ENCODE results near the gene LTBP4.

The LTBP4 gene

DNA sequence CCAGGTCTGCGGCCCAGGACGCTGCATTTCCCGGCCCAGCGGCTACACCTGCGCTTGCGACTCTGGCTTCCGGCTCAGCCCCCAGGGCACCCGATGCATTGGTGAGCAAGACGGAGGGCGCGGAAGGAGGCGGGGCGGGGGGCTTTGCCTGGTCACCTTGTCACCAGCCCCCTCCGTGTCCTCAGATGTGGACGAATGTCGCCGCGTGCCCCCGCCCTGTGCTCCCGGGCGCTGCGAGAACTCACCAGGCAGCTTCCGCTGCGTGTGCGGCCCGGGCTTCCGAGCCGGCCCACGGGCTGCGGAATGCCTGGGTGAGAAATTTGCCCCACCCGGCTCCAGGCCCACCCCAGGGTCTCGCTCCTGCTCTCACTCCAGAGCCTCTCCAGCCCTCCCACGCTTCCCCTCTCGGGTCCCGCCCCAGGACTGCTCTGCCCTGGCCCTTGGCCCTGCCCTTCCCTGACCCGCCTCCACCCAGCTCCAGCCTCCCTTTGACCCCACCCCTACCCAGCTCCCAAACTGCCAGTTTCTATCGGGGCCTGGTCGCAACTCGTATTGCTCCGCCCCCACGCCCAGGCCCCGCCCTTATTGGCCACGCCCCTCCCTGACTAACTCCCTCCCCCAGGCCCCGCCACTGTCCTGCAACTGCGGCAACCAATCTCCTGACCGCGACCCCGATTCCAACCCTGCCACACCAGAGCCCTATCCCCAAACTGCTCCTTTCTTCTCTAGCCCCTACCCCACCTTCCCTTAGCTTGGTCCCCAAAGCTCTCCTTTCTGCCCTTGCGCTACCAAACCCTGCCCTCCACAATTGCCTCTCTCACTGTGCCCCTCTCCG lies 8.6 kb downstream of the LTBP4 start:
- TF ChIP-seq CTCF (IDR thresholded peaks at IDR 0.05; ENCODE audit: insufficient read depth, low read depth, low read length, missing control alignments), result no peak
- peak; percentile 94 for DNase-seq (ENCODE audit: low read depth)
- peak overlapping the region; percentile 72 for H3K4me3 ChIP-seq (ENCODE audit: low read depth, low read length)

DNA sequence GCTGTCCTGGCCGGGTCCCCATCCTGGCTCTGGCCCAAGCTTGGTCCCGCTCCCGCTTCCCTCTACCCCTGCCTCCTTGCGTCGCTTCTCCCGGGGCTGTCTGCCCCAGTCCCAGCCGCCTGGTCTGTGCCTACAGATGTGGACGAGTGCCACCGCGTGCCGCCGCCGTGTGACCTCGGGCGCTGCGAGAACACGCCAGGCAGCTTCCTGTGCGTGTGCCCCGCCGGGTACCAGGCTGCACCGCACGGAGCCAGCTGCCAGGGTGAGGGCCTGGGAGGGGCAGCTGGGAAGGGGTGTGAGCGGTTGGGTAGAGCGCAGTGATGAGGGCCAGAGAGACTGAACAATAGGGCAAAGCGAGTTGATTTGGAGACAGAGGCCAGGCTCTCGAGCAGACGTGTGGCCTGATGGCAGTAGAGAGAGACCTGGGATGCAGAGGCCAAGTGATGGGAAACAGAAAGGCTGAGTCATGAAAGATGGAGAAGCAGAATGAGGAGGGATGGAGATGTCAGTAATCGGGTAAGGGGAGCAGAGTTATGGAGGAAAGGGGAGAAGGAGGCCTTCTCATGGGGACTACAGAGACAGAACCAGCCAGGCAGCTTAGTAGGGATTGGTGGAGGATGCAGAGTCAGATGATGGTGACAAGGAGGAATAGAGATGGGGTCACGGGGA lies 9.4 kb downstream of the LTBP4 start:
- no peak overlapping the region for H3K4me3 ChIP-seq (ENCODE audit: low read depth, low read length)
- no peak for DNase-seq (ENCODE audit: low read depth)
- TF ChIP-seq CTCF (IDR thresholded peaks at IDR 0.05; ENCODE audit: insufficient read depth, low read depth, low read length, missing control alignments), result no peak

GRCh38 chr19:40611096-40611495 lies 9.9 kb downstream of the LTBP4 start:
- H3K4me3 ChIP-seq (ENCODE audit: low read depth, low read length), result no peak overlapping the region
- no peak for TF ChIP-seq CTCF (IDR thresholded peaks at IDR 0.05; ENCODE audit: insufficient read depth, low read depth, low read length, missing control alignments)
- DNase-seq (ENCODE audit: low read depth), result no peak

DNA sequence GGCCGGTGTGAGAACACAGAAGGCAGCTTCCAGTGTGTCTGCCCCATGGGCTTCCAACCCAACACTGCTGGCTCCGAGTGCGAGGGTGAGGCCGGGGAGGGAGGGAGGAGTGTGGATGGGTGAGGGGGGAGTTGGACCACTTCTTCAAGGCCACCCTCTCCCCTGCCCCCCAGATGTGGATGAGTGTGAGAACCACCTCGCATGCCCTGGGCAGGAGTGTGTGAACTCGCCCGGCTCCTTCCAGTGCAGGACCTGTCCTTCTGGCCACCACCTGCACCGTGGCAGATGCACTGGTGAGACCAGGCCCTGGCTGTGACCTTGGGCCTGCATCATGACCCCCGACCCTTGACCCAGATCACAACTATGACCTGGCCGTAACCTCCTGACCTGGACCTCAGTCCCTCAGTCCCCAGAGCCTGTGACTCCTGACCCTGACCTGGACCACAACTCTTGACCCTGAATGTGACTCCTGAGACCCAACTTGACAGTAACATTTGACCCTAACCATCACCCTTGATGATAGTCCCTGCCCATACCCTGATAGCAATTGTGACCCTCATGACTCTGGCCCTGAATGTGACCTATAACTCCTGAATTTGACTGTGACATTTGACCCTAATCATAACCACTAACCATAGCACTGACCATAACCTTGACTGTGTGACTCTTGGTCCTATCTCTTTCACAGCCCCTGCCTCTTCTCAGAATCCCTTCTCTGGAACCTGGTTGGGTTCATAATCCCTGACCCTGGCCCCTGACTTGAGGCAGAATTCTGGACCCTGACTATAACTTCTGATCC lies 10.9 kb downstream of the LTBP4 start:
- no peak for DNase-seq (ENCODE audit: low read depth)
- H3K4me3 ChIP-seq (ENCODE audit: low read depth, low read length), result no peak overlapping the region
- TF ChIP-seq CTCF (IDR thresholded peaks at IDR 0.05; ENCODE audit: insufficient read depth, low read depth, low read length, missing control alignments), result no peak

- TF ChIP-seq CTCF (IDR thresholded peaks at IDR 0.05; ENCODE audit: insufficient read depth, low read depth, low read length, missing control alignments), result no peak
- H3K4me3 ChIP-seq (ENCODE audit: low read depth, low read length), result peak overlapping the region; percentile 79
- DNase-seq (ENCODE audit: low read depth), result peak; percentile 78
Observed at GRCh38 chr19:40612831-40613689, 11.9 kb downstream of the LTBP4 start.
